Psoas muscle (tissue), 8 donors: Measurements from ENCODE around the gene RPS6KA4. TPM values are rescaled to one million over a fixed set of nuclear protein-coding genes. Genes with fewer than 3 reads are reported as not detected.
"Not testable (repeated sequence)": the region's sequence is repeated elsewhere in the genome, so short reads cannot be mapped to it uniquely, and the experiment has no call there.

Source experiments
- ATAC-seq, 4 donors: fragments of 200-7000 bp; cut with Tn5 transposase; one replicate each; pipeline ENCODE4 v1.9.1; 2020; ENCODE audit warnings: moderate library complexity in 3 of 4, mild to moderate bottlenecking in 2 of 4
- DNase-seq, 2 donors: peaks; one replicate each; pipeline ENCODE4 v3.0.0-alpha.2; 2020
- H3K27ac ChIP-seq: fragments of 200-600 bp; one replicate; pipeline ENCODE4 v1.8.0; 2022
- H3K27me3 ChIP-seq, 3 donors: fragments of 200-600 bp in 1 of 3; one replicate each; pipeline versions ENCODE4 v1.6.1 to v1.8.0; 2013 to 2022; ENCODE audit warnings: low read length in 2 of 3, mild to moderate bottlenecking in 2 of 3, moderate library complexity in 1 of 3; ENCODE audit not compliant: insufficient read depth in 3 of 3
- H3K36me3 ChIP-seq, 2 donors: fragments of 200-600 bp in 1 of 2; one replicate each; pipeline versions ENCODE4 v1.6.1 to v1.8.0; 2013 to 2022; ENCODE audit warnings: low read depth in 1 of 2, mild to moderate bottlenecking in 1 of 2, moderate library complexity in 1 of 2; ENCODE audit not compliant: insufficient read depth in 1 of 2
- H3K4me1 ChIP-seq: fragments of 200-600 bp; one replicate; pipeline ENCODE4 v1.8.0; 2022
- H3K4me3 ChIP-seq: fragments of 200-600 bp; one replicate; pipeline ENCODE4 v1.8.0; 2022; ENCODE audit warnings: mild to moderate bottlenecking
- H3K9me3 ChIP-seq: fragments of 200-600 bp; one replicate; pipeline ENCODE4 v1.8.0; 2022
- WGBS, 3 donors: extraction: QIAGEN DNeasy Blood & Tissue Kit; methylation state at CpG; one replicate each; pipeline versions ENCODE4 v1.1.6 to v1.1.7; 2013; 5-methylcytosine and 5-hydroxymethylcytosine counted together
- intact Hi-C, 2 donors: fragments of 100-400 bp; cut with DNase I; formaldehyde crosslinking; loops; one replicate each; pipeline versions ENCODE4 v1.11.0 to v1.14.2; 2022
- polyA plus RNA-seq, 3 donors: library from polyadenylated mRNA; stranded (reverse); fragments of 200-250 nt; gene quantifications; one replicate each; pipeline ENCODE4 v1.2.3, GENCODE V29; 2013
- total RNA-seq, 4 donors: library from RNA; stranded (reverse); fragmentation: NEBNext Ultra II Directional in 2 of 4; extraction: Animal tissue kit (Norgen Biotek cat#: 25700) in 2 of 4; gene quantifications; one replicate each; pipeline versions ENCODE4 v1.2.1 to v1.2.4, GENCODE V29; 2021 to 2023
- TF ChIP-seq, protein P1 (sequence below): fragments of 200-600 bp; IDR thresholded peaks from one replicate; pipeline ENCODE4 v1.8.0; 2022; ENCODE audit warnings: antibody characterized with exemption
- donor health status: healthy with polysubstance abuse.
- donor health status: DM: no; HTN: no; CAD: no; lungs with moderate emphysema.
- donor health status: Bipolar disorder and iron deficiency.
- donor health status: healthy.
- donor health status: DM: yes; HTN: yes; CAD: no.
- donor health status: DM: no; HTN: no; CAD: no.
- donor health status: DM: no; HTN: no; CAD: no.
- donor health status: DM: yes; HTN: yes; CAD: no.

The RPS6KA4 gene
- total and polyA plus RNA-seq, 7 donors: 9.5 to 15.9 (median 13.1) TPM

- no peak for DNase-seq
- Histone ChIP-seq H3K36me3 (no peaks in the 10 kb centered on the region), H3K27ac (no peak overlapping the region), H3K27me3 (peaks cover 0 to 3% (median 0%) of the 10 kb centered on the region in 3 donors), H3K9me3 (peaks cover 7% of the 10 kb centered on the region), H3K4me1 (no peaks in the 10 kb centered on the region), H3K4me3 (no peak overlapping the region)
- intact Hi-C loops: no loop called here
- TF ChIP-seq, protein P1, sequence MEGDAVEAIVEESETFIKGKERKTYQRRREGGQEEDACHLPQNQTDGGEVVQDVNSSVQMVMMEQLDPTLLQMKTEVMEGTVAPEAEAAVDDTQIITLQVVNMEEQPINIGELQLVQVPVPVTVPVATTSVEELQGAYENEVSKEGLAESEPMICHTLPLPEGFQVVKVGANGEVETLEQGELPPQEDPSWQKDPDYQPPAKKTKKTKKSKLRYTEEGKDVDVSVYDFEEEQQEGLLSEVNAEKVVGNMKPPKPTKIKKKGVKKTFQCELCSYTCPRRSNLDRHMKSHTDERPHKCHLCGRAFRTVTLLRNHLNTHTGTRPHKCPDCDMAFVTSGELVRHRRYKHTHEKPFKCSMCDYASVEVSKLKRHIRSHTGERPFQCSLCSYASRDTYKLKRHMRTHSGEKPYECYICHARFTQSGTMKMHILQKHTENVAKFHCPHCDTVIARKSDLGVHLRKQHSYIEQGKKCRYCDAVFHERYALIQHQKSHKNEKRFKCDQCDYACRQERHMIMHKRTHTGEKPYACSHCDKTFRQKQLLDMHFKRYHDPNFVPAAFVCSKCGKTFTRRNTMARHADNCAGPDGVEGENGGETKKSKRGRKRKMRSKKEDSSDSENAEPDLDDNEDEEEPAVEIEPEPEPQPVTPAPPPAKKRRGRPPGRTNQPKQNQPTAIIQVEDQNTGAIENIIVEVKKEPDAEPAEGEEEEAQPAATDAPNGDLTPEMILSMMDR: no peak
- no peak for ATAC-seq
- 76 to 82% (median 80%) methylated on average over 9 of the region's 9 CpGs for WGBS, 3 donors
These were observed 57.2 kb downstream of the RPS6KA4 start for GRCh38 chr11:64415996-64416728.

DNA sequence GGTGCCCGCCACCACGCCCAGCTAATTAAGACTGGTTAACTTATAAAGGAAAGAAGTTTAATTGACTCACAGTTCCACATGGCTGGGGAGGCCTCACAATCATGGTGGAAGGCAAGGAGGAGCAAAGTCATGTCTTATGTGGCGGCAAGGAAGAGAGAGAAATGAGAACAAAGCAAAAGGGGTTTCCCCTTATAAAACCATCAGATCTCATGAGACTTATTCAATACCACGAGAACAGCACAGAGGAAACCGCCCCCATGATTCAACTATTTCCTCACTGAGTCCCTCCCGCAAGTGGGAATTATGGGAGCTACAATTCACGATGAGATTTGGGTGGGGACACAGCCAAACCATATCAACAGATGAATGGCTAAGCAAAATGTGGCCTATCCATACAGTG, 59.3 kb downstream of the RPS6KA4 start:
- intact Hi-C loops, ATAC-seq, DNase-seq, H3K36me3 ChIP-seq, H3K27ac ChIP-seq, H3K27me3 ChIP-seq, H3K4me1 ChIP-seq, H3K4me3 ChIP-seq: not testable (repeated sequence)
- WGBS, 3 donors: 87 to 88% (median 87%) methylated on average over 7 of the region's 7 CpGs
- H3K9me3 ChIP-seq: peaks cover 11% of the 10 kb centered on the region

DNA sequence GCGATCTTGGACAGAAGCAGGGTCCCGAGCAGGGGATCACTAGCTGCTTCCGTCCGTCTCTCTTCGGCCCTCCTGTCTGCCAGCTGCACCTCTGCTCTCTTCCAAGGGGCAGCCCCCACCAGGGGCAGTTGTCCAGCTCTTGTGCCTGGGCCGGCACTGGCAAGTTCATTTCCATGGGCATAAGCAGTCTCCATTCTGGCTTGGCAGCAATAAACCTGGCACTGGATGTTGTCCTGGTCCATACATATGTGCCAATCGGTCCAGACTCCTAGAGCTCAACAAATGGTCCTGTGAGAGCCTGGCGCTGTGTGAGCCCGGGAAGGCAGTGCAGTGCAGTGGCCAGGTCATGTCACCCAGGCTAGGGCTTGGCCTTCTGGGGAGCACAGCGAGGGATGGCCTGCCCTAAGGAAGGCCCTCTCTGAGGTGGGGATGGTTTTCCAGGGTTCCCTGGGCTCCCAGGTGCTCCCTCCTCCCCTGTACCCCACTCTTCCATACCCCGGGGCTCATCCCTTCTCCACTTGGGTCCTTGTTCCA, 60.4 kb downstream of the RPS6KA4 start:
- Histone ChIP-seq H3K36me3 (no peaks in the 10 kb centered on the region), H3K4me1 (no peaks in the 10 kb centered on the region), H3K9me3 (peaks cover 11% of the 10 kb centered on the region), H3K27ac (no peak overlapping the region), H3K27me3 (peaks cover 3 to 5% (median 3%) of the 10 kb centered on the region in 3 donors), H3K4me3 (no peak overlapping the region)
- 43 to 62% (median 50%) methylated on average over 10 to 11 of the region's 11 CpGs for WGBS, 3 donors
- intact Hi-C loops: no loop called here
- DNase-seq (no peak), ATAC-seq (no peak)
- TF ChIP-seq, protein P1: no peak

- ATAC-seq (no peak), DNase-seq (no peak)
- TF ChIP-seq, protein P1: no peak
- Histone ChIP-seq H3K4me1 (no peaks in the 10 kb centered on the region), H3K9me3 (peaks cover 11% of the 10 kb centered on the region), H3K4me3 (no peak overlapping the region), H3K27me3 (peaks cover 3 to 8% (median 3%) of the 10 kb centered on the region in 3 donors), H3K27ac (no peak overlapping the region), H3K36me3 (no peaks in the 10 kb centered on the region)
- intact Hi-C loops: no loop called here
- WGBS, 3 donors: 48 to 56% (median 53%) methylated on average over 8 of the region's 8 CpGs
These were observed 61.0 kb downstream of the RPS6KA4 start for GRCh38 chr11:64419818-64420485.

Other genes with a start within 250 kb of the RPS6KA4 start
- 100 to 1,000 TPM; 151 to 206 (median 182) TPM for gene MACROD1, start 193.0 kb upstream of the RPS6KA4 start, total RNA-seq
- 100 to 1,000 TPM; 147 to 281 (median 177) TPM for gene MACROD1, start 193.0 kb upstream of the RPS6KA4 start, polyA plus RNA-seq
- gene STIP1, start 173.0 kb upstream of the RPS6KA4 start, total RNA-seq: 100 to 1,000 TPM; 124 to 194 (median 162) TPM
- gene STIP1, start 173.0 kb upstream of the RPS6KA4 start, polyA plus RNA-seq: 100 to 1,000 TPM; 158 to 207 (median 205) TPM
- 10 to 100 TPM in 1 of 4 donors, 1 to 10 TPM in 3; 6.7 to 11.7 (median 8.4) TPM for gene FERMT3, start 152.4 kb upstream of the RPS6KA4 start, total RNA-seq
- 1 to 10 TPM; 2.5 to 4.3 (median 3.0) TPM for gene FERMT3, start 152.4 kb upstream of the RPS6KA4 start, polyA plus RNA-seq
- 100 to 1,000 TPM in 1 of 4 donors, 10 to 100 TPM in 3; 49.6 to 131 (median 92.5) TPM for gene TRPT1, start 133.0 kb upstream of the RPS6KA4 start, total RNA-seq
- 100 to 1,000 TPM in 2 of 3 donors, 10 to 100 TPM in 1; 88.9 to 109 (median 103) TPM for gene TRPT1, start 133.0 kb upstream of the RPS6KA4 start, polyA plus RNA-seq
- gene NUDT22, start 132.9 kb upstream of the RPS6KA4 start, total RNA-seq: 10 to 100 TPM; 39.6 to 59.3 (median 49.6) TPM
- gene NUDT22, start 132.9 kb upstream of the RPS6KA4 start, polyA plus RNA-seq: 10 to 100 TPM; 31.6 to 56.0 (median 43.0) TPM
- gene DNAJC4, start 128.6 kb upstream of the RPS6KA4 start, total RNA-seq: 10 to 100 TPM; 22.9 to 45.8 (median 30.5) TPM
- gene DNAJC4, start 128.6 kb upstream of the RPS6KA4 start, polyA plus RNA-seq: 10 to 100 TPM; 29.3 to 39.7 (median 29.6) TPM
- 100 to 1,000 TPM in 2 of 4 donors, 10 to 100 TPM in 2; 77.0 to 125 (median 103) TPM for gene VEGFB, start 124.6 kb upstream of the RPS6KA4 start, total RNA-seq
- 100 to 1,000 TPM in 1 of 3 donors, 10 to 100 TPM in 2; 80.4 to 104 (median 100.0) TPM for gene VEGFB, start 124.6 kb upstream of the RPS6KA4 start, polyA plus RNA-seq
- gene FKBP2, start 118.1 kb upstream of the RPS6KA4 start, total RNA-seq: 10 to 100 TPM; 17.8 to 26.6 (median 22.3) TPM
- gene FKBP2, start 118.1 kb upstream of the RPS6KA4 start, polyA plus RNA-seq: 100 to 1,000 TPM in 1 of 3 donors, 10 to 100 TPM in 2; 45.4 to 228 (median 85.1) TPM
- gene PPP1R14B, start 112.2 kb upstream of the RPS6KA4 start, total RNA-seq: 100 to 1,000 TPM; 129 to 395 (median 209) TPM
- gene PPP1R14B, start 112.2 kb upstream of the RPS6KA4 start, polyA plus RNA-seq: 100 to 1,000 TPM; 206 to 522 (median 236) TPM
- gene PLCB3, start 107.6 kb upstream of the RPS6KA4 start, total RNA-seq: 10 to 100 TPM in 1 of 4 donors, 1 to 10 TPM in 3; 5.9 to 10.4 (median 8.2) TPM
- 1 to 10 TPM; 3.8 to 4.7 (median 4.6) TPM for gene PLCB3, start 107.6 kb upstream of the RPS6KA4 start, polyA plus RNA-seq
- gene BAD, start 74.5 kb upstream of the RPS6KA4 start, total RNA-seq: 10 to 100 TPM; 29.8 to 32.6 (median 30.4) TPM
- 100 to 1,000 TPM in 1 of 3 donors, 10 to 100 TPM in 2; 27.7 to 135 (median 69.1) TPM for gene BAD, start 74.5 kb upstream of the RPS6KA4 start, polyA plus RNA-seq
- gene GPR137, start 73.3 kb upstream of the RPS6KA4 start, total RNA-seq: 10 to 100 TPM; 13.8 to 20.7 (median 17.6) TPM
- gene GPR137, start 73.3 kb upstream of the RPS6KA4 start, polyA plus RNA-seq: 10 to 100 TPM; 14.2 to 49.9 (median 17.7) TPM
- not detected for gene KCNK4, start 67.9 kb upstream of the RPS6KA4 start, total RNA-seq
- not detected for gene KCNK4, start 67.9 kb upstream of the RPS6KA4 start, polyA plus RNA-seq
- gene CATSPERZ, start 58.8 kb upstream of the RPS6KA4 start, total RNA-seq: not detected
- under 1 TPM in 1 of 3 donors, not detected in 2; 0.05 TPM for gene CATSPERZ, start 58.8 kb upstream of the RPS6KA4 start, polyA plus RNA-seq
- gene ESRRA, start 53.6 kb upstream of the RPS6KA4 start, total RNA-seq: 100 to 1,000 TPM; 104 to 261 (median 146) TPM
- gene ESRRA, start 53.6 kb upstream of the RPS6KA4 start, polyA plus RNA-seq: 100 to 1,000 TPM; 274 to 362 (median 316) TPM
- gene TRMT112, start 41.6 kb upstream of the RPS6KA4 start, total RNA-seq: 100 to 1,000 TPM in 1 of 4 donors, 10 to 100 TPM in 3; 78.1 to 135 (median 88.0) TPM
- 100 to 1,000 TPM; 125 to 311 (median 190) TPM for gene TRMT112, start 41.6 kb upstream of the RPS6KA4 start, polyA plus RNA-seq
- 100 to 1,000 TPM; 122 to 178 (median 156) TPM for gene PRDX5, start 41.0 kb upstream of the RPS6KA4 start, total RNA-seq
- gene PRDX5, start 41.0 kb upstream of the RPS6KA4 start, polyA plus RNA-seq: 100 to 1,000 TPM; 304 to 323 (median 321) TPM
- gene CCDC88B, start 19.0 kb upstream of the RPS6KA4 start, total RNA-seq: 1 to 10 TPM; 1.4 to 2.9 (median 2.2) TPM
- gene CCDC88B, start 19.0 kb upstream of the RPS6KA4 start, polyA plus RNA-seq: 1 to 10 TPM; 2.5 to 3.6 (median 3.2) TPM
- gene SLC22A11, start 196.8 kb downstream of the RPS6KA4 start, total RNA-seq: not detected
- not detected for gene SLC22A11, start 196.8 kb downstream of the RPS6KA4 start, polyA plus RNA-seq
- gene SLC22A12, start 232.1 kb downstream of the RPS6KA4 start, total RNA-seq: not detected
- not detected for gene SLC22A12, start 232.1 kb downstream of the RPS6KA4 start, polyA plus RNA-seq